GM12878 (cell line): ENCODE results near the gene AGAP1. TPM values are rescaled to one million over a fixed set of nuclear protein-coding genes. Genes with fewer than 3 reads are reported as not detected.

Experiments used
- ATAC-seq: fragments of 200-7000 bp; cut with Tn5 transposase; 3 replicates; pipeline ENCODE4 v1.9.1; 2020; ENCODE audit warnings: mild to moderate bottlenecking, moderate library complexity
- BruUV-seq: library from RNA; stranded (reverse); fragments of 400-500 nt; replicated peaks from 2 replicates; lab custom pipeline; 2021; lab: Mats Ljungman, UMichigan
- CTCF ChIA-PET: fragments of 300-600 bp; sonication (Branson Sonifier 250); formaldehyde crosslinking; extraction: SDS; loops from one replicate; lab custom pipeline; 2021; ENCODE audit warnings: inconsistent platforms; lab: Yijun Ruan, JAX
- POLR2A ChIA-PET: fragments of 350-600 bp; formaldehyde crosslinking; extraction: SDS; loops from one replicate; lab custom pipeline; 2021; ENCODE audit warnings: inconsistent platforms; lab: Charles Lee
- RAD21 ChIA-PET: fragments of 300-600 bp; sonication (Branson Sonifier 250); formaldehyde crosslinking; loops from one replicate; lab custom pipeline; 2023; ENCODE audit warnings: antibody characterized with exemption; ENCODE audit not compliant: unreplicated experiment; lab: Charles Lee
- SMC1A ChIA-PET: fragments of 300-600 bp; sonication (Branson Sonifier 250); formaldehyde crosslinking; loops from one replicate; lab custom pipeline; 2023; ENCODE audit not compliant: unreplicated experiment, uncharacterized antibody; lab: Charles Lee
- DNase-seq: peaks from one replicate; pipeline ENCODE4 v3.0.0-alpha.2; 2011; ENCODE audit warnings: low read depth, low spot score
- FAIRE-seq: peaks from 3 replicates; lab custom pipeline; 2011; peaks lifted over from hg19 to GRCh38; lab: Jason Lieb, UNC
- H2AFZ ChIP-seq: 2 replicates; pipeline ENCODE4 v1.6.0; 2011; ENCODE audit warnings: low read depth, low read length, control low read depth; ENCODE audit not compliant: control insufficient read depth
- H3K27ac ChIP-seq: 2 replicates; pipeline ENCODE4 v1.5.1; 2011; ENCODE audit warnings: control low read depth; ENCODE audit not compliant: control insufficient read depth, insufficient read depth
- H3K27me3 ChIP-seq, 2 experiments: replicated peaks in 1 of 2; 2 replicates each; pipeline versions ENCODE4 v1.6.0 to v1.6.1; 2011; ENCODE audit warnings: low read length in 1 of 2; ENCODE audit not compliant: control insufficient read depth in 2 of 2, insufficient read depth in 2 of 2
- H3K36me3 ChIP-seq, 2 experiments: 2 replicates each; pipeline ENCODE4 v1.5.1; 2011; ENCODE audit warnings: low read length in 1 of 2; ENCODE audit not compliant: control insufficient read depth in 2 of 2, insufficient read depth in 2 of 2
- H3K4me1 ChIP-seq: 2 replicates; pipeline ENCODE4 v1.6.1; 2011; ENCODE audit warnings: mild to moderate bottlenecking, low read length, moderate library complexity, mixed read lengths; ENCODE audit not compliant: control insufficient read depth, insufficient read depth
- H3K4me2 ChIP-seq: 2 replicates; pipeline ENCODE4 v1.6.0; 2011; ENCODE audit warnings: control low read depth; ENCODE audit not compliant: control insufficient read depth, insufficient read depth
- H3K4me3 ChIP-seq: fragments of 200-600 bp; sonication (generic); 2 replicates; pipeline ENCODE4 v1.5.1; 2016
- H3K79me2 ChIP-seq: 2 replicates; pipeline ENCODE4 v1.6.0; 2011; ENCODE audit warnings: low read length; ENCODE audit not compliant: control insufficient read depth, insufficient read depth
- H3K9ac ChIP-seq: 2 replicates; pipeline ENCODE4 v1.8.0; 2011; ENCODE audit warnings: low read length, control low read depth, mixed read lengths; ENCODE audit not compliant: control insufficient read depth, insufficient read depth
- H3K9me3 ChIP-seq: replicated peaks from 3 replicates; pipeline ENCODE4 v1.5.1; 2011; ENCODE audit warnings: mild to moderate bottlenecking, low read length; ENCODE audit not compliant: control insufficient read depth, insufficient read depth
- H4K20me1 ChIP-seq: 2 replicates; pipeline ENCODE4 v1.6.0; 2011; ENCODE audit not compliant: control insufficient read depth, insufficient read depth
- BCL11A ChIP-seq: IDR thresholded peaks from 2 replicates; pipeline ENCODE4 v1.6.1; 2011; ENCODE audit warnings: low read depth, low read length
- CBFB ChIP-seq: IDR thresholded peaks from 2 replicates; pipeline ENCODE4 v1.6.1; 2016; ENCODE audit warnings: antibody characterized with exemption, low read depth
- CBX3 ChIP-seq: fragments of 200-600 bp; sonication (generic); IDR thresholded peaks from 2 replicates; pipeline ENCODE4 v1.6.1; 2016; ENCODE audit warnings: low read depth, borderline replicate concordance
- EGR1 ChIP-seq, 2 experiments: IDR thresholded peaks; 1 replicate in 1 of 2; 2 replicates in 1 of 2; pipeline ENCODE4 v1.6.1; 2011 to 2012; ENCODE audit warnings: low read depth in 2 of 2, low read length in 2 of 2, borderline replicate concordance in 1 of 2, mild to moderate bottlenecking in 1 of 2, moderate library complexity in 1 of 2
- FOS ChIP-seq: IDR thresholded peaks from 3 replicates; pipeline ENCODE4 v1.6.1; 2011; ENCODE audit warnings: borderline replicate concordance; ENCODE audit not compliant: insufficient read length; ENCODE audit errors: extremely low read depth
- HDGF ChIP-seq: fragments of 450-650 bp; IDR thresholded peaks from 2 replicates; pipeline ENCODE4 v1.6.1; 2016; ENCODE audit warnings: antibody characterized with exemption
- HSF1 ChIP-seq: fragments of 150-350 bp; IDR thresholded peaks from 2 replicates; pipeline ENCODE4 v1.6.1; 2014; ENCODE audit warnings: mild to moderate bottlenecking, low read depth, low read length
- KLF5 ChIP-seq: fragments of 450-650 bp; IDR thresholded peaks from 2 replicates; pipeline ENCODE4 v1.6.1; 2014; ENCODE audit warnings: mild to moderate bottlenecking; ENCODE audit not compliant: partially characterized antibody
- NBN ChIP-seq: fragments of 450-650 bp; IDR thresholded peaks from 2 replicates; pipeline ENCODE4 v1.6.1; 2016
- NFIC ChIP-seq: IDR thresholded peaks from 2 replicates; pipeline ENCODE4 v1.6.1; 2012; ENCODE audit warnings: low read depth, mild to moderate bottlenecking, inconsistent platforms, low read length, moderate library complexity
- SIN3A ChIP-seq: IDR thresholded peaks from 2 replicates; pipeline ENCODE4 v1.6.1; 2012; ENCODE audit warnings: low read depth, low read length, improper control_type of control experiment
- STAT1 ChIP-seq: fragments of 450-650 bp; conservative IDR thresholded peaks from 2 replicates; pipeline ENCODE4 v1.6.1; 2014; ENCODE audit warnings: antibody characterized with exemption, mild to moderate bottlenecking
- ZBTB11 ChIP-seq: fragments of 450-650 bp; formaldehyde crosslinking; IDR thresholded peaks from 2 replicates; pipeline ENCODE4 v1.5.0; 2022; ENCODE audit warnings: mild to moderate bottlenecking, missing genetic modification characterization
- ZBTB33 ChIP-seq: fragments of 450-650 bp; IDR thresholded peaks from 2 replicates; pipeline ENCODE4 v1.6.1; 2017; ENCODE audit warnings: mild to moderate bottlenecking
- WGBS: methylation state at CpG from one replicate; pipeline ENCODE4 v1.1.6; 2016; ENCODE audit warnings: low lambda C conversion rate; ENCODE audit not compliant: insufficient replicate concordance, insufficient coverage; ENCODE audit errors: missing lambda C conversion rate; 5-methylcytosine and 5-hydroxymethylcytosine counted together
- in situ Hi-C: fragments of 300-500 bp; cut with MboI; formaldehyde crosslinking; loops from 9 replicates; pipeline ENCODE4 v1.14.3; 2018; ENCODE audit warnings: mixed read lengths
- intact Hi-C: fragments of 100-400 bp; cut with micrococcal nuclease; formaldehyde crosslinking; loops from one replicate; pipeline ENCODE4 v1.14.2; 2022; ENCODE audit not compliant: unreplicated experiment
- polyA plus RNA-seq, 11 experiments: library from polyadenylated mRNA; depleted of rRNA in 4 of 11; unstranded in 6 of 11; stranded (reverse) in 5 of 11; fragments of >200 nt; fragmentation: Nextera tagmentation in 4 of 11; fragmentation: Illumina TruSeq in 1 of 11; extraction: Ambion mirVana in 4 of 11; extraction: Trizol in 1 of 11; gene quantifications; 1 replicate in 1 of 11; 2 replicates in 10 of 11; pipeline versions ENCODE4 v1.2.1 to v1.2.3, GENCODE V29; 2011 to 2016; ENCODE audit warnings: inconsistent platforms in 2 of 11, missing spikeins in 2 of 11, low read depth in 1 of 11
- total RNA-seq, 4 experiments: library from RNA; depleted of rRNA in 3 of 4; stranded (reverse); fragments of >200 nt in 3 of 4; fragmentation: Illumina TruSeq in 1 of 4; extraction: Trizol in 1 of 4; gene quantifications; 2 replicates each; pipeline versions ENCODE4 v1.2.1 to v1.2.3, GENCODE V29; 2013 to 2021
- TF ChIP-seq, protein P1 (sequence below): fragments of 450-650 bp; IDR thresholded peaks from 2 replicates; pipeline ENCODE4 v1.6.1; 2018; ENCODE audit warnings: mild to moderate bottlenecking, low read depth, moderate library complexity; ENCODE audit not compliant: partially characterized antibody

The AGAP1 gene
- total and polyA plus RNA-seq, 10 of the 15 experiments (the other 5 are each of a cell fraction or from before 2014, with no cell fraction given): 0.05 to 0.15 (median 0.06) TPM; not detected in 7

DNA sequence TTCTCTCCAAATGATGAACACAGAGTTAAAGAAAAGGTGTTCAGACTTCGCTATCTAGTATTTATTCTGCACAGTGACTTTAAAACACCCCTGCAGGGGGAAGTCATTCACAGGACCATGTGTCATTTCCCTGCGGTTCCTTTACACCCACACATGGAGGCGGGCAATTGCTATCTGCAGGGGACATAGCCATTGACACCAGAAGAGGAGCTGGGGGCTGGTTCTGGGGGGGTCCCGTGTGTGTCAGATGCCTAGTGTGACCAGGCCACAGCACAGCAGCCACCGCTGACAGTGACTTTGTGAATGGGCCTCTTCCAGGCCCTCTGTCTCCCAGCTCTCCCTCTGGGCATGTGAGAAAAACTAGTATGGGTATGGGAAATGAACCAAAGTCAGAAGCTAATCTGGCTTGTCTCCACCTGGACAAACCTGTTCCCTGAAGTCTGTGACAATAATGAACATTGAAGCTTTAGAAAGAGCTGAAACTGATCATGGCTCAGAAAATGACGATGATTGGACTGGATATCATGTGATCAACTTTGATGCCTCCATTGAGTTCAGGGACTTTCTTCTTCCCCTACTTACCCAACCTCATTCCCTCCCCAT, 681.8 kb downstream of the AGAP1 start:
- FAIRE-seq (no peak), ATAC-seq (no peak), DNase-seq (no peak)
- no peaks in the 10 kb centered on the region for H4K20me1 ChIP-seq
- ChIA-PET POLR2A (no interaction called here), SMC1A (no interaction called here), CTCF (interaction anchor here (1.0 to 1.5 kb wide), 4 partner anchors 14 to 410 kb away, joined by 3 to 9 read pairs (median 5); no protein-coding TSS in a partner anchor), RAD21 (no interaction called here)
- no peak overlapping the region for H3K4me3 ChIP-seq
- no peak overlapping the region for H2AFZ ChIP-seq
- in situ Hi-C loops: no loop called here
- H3K9ac ChIP-seq: no peak overlapping the region
- no peak overlapping the region for H3K27ac ChIP-seq
- BruUV-seq: no TSS peak
- H3K27me3 ChIP-seq: peaks cover 1 to 4% of the 10 kb centered on the region in 2 experiments
- H3K36me3 ChIP-seq: no peaks in the 10 kb centered on the region
- intact Hi-C loops: no loop called here
- H3K79me2 ChIP-seq: no peaks in the 10 kb centered on the region
- no peak overlapping the region for H3K4me2 ChIP-seq
- no peaks in the 10 kb centered on the region for H3K4me1 ChIP-seq
- WGBS: 6% methylated on average over 6 of the region's 6 CpGs
- no peaks in the 10 kb centered on the region; the same call in 2 of the 3 replicates for H3K9me3 ChIP-seq
- TF ChIP-seq NBN (no peak), EGR1 (IDR thresholded peaks at IDR 0.05; ENCODE audit: borderline replicate concordance in 1 of 2, low read depth in 2 of 2, low read length in 2 of 2) (no peak), BCL11A (no peak), CBFB (no peak), HSF1 (no peak), ZBTB11 (CRISPR knock-in tag) (no peak), STAT1 (no peak), KLF5 (no peak), NFIC (no peak), CBX3 (no peak), FOS (no peak), ZBTB33 (no peak), HDGF (no peak), SIN3A (no peak)
- TF ChIP-seq, protein P1, sequence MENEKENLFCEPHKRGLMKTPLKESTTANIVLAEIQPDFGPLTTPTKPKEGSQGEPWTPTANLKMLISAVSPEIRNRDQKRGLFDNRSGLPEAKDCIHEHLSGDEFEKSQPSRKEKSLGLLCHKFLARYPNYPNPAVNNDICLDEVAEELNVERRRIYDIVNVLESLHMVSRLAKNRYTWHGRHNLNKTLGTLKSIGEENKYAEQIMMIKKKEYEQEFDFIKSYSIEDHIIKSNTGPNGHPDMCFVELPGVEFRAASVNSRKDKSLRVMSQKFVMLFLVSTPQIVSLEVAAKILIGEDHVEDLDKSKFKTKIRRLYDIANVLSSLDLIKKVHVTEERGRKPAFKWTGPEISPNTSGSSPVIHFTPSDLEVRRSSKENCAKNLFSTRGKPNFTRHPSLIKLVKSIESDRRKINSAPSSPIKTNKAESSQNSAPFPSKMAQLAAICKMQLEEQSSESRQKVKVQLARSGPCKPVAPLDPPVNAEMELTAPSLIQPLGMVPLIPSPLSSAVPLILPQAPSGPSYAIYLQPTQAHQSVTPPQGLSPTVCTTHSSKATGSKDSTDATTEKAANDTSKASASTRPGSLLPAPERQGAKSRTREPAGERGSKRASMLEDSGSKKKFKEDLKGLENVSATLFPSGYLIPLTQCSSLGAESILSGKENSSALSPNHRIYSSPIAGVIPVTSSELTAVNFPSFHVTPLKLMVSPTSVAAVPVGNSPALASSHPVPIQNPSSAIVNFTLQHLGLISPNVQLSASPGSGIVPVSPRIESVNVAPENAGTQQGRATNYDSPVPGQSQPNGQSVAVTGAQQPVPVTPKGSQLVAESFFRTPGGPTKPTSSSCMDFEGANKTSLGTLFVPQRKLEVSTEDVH: no peak
